ENCODE results near the gene NCAPD3. TPM values are rescaled to one million over a fixed set of nuclear protein-coding genes. Genes with fewer than 3 reads are reported as not detected.
"Not testable (repeated sequence)": the region's sequence is repeated elsewhere in the genome, so short reads cannot be mapped to it uniquely, and the experiment has no call there.

The NCAPD3 gene
- total RNA-seq, 2 experiments from 2014 or later = 94.4 to 97.2 TPM

DNA sequence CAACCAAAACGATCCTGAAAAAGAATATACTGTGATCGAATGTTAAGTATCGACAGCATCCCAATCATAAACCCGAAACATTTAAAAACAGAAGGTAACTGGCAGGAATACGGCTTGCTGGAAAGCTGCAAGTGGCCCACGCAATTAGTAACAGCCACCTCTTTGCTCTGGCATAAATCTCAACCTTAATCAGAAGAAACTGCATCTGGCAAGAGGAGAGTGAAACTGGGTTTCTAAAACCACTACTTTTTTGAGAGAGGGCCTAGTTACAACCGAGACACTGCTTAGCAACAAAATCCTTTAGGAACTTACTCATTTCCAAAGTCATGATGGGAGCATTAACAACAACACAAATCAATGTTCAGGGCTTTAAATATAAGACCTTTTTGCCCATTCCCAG lies 7.9 kb downstream of the NCAPD3 start:
- H3K9me3 Mint-ChIP-seq = no peaks in the 10 kb centered on the region
- no peaks in the 10 kb centered on the region for H3K27me3 Mint-ChIP-seq
- ChIA-PET POLR2A (interaction anchor here (0.6 to 1.2 kb wide), 2 partner anchors 9 to 40 kb away, joined by 3 to 4 read pairs; partner anchors contain the start of gene VPS26B), CTCF (no interaction called here)
- no peak overlapping the region for H3K27ac Mint-ChIP-seq
- H3K4me1 Mint-ChIP-seq = peaks cover 62% of the 10 kb centered on the region
- H3K36me3 Mint-ChIP-seq (ENCODE audit: low read depth) = peaks cover 64% of the 10 kb centered on the region
- DNase-seq = no peak
- H3K4me3 Mint-ChIP-seq = no peak overlapping the region

- POLR2A ChIA-PET = interaction anchor here (0.9 to 5.0 kb wide), 3 partner anchors 17 to 68 kb away, joined by 4 to 32 read pairs (median 5); partner anchors contain the start of genes GLB1L3, NCAPD3 and VPS26B
- peaks cover 82% of the 10 kb centered on the region for H3K36me3 Mint-ChIP-seq (ENCODE audit: low read depth)
- no peak overlapping the region for H3K27ac Mint-ChIP-seq
Observed at GRCh38 chr11:134207538-134208239, 16.1 kb downstream of the NCAPD3 start.

DNA sequence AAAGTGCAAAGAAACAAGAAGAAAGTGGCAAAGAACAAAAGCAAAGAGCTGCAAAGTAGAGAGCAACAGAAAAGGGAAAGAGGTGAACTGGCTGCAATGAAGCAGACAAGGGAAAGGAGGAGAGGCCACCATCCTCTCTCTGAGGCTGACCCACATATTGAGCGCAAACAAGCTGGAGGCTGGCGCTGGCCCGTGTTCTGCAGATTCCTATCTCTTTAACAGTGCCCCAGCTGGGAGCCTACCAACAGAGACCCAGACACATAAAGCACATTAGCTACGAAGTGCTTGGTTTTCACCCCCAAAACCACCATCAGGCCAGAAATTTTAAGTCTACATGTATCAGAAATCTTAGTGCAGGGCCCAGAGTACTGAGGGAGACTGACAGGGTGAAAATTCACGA lies 17.6 kb downstream of the NCAPD3 start:
- DNase-seq = no peak
- H3K4me1 Mint-ChIP-seq = no peaks in the 10 kb centered on the region
- no peaks in the 10 kb centered on the region for H3K27me3 Mint-ChIP-seq
- POLR2A ChIA-PET = interaction anchor here (0.7 to 5.0 kb wide), 3 partner anchors 10 to 70 kb away, joined by 3 to 32 read pairs (median 4); partner anchors contain the start of genes GLB1L3, NCAPD3 and VPS26B
- CTCF ChIA-PET = no interaction called here
- no peaks in the 10 kb centered on the region for H3K9me3 Mint-ChIP-seq
- no peak overlapping the region for H3K4me3 Mint-ChIP-seq
- H3K27ac Mint-ChIP-seq = no peak overlapping the region
- peaks cover 84% of the 10 kb centered on the region for H3K36me3 Mint-ChIP-seq (ENCODE audit: low read depth)

More at GRCh38 chr11:134207538-134208239, 16.1 kb downstream of the NCAPD3 start:
- Mint-ChIP-seq H3K9me3 (no peaks in the 10 kb centered on the region), H3K4me3 (no peak overlapping the region), H3K4me1 (peaks cover 6% of the 10 kb centered on the region), H3K27me3 (no peaks in the 10 kb centered on the region)
- CTCF ChIA-PET = interaction anchor here (0.6 to 2.7 kb wide), 27 partner anchors 9 to 173 kb away, joined by 3 to 35 read pairs (median 5); partner anchors contain the start of genes ACAD8, GLB1L3, NCAPD3 and THYN1
- DNase-seq = peak; percentile 74

DNA sequence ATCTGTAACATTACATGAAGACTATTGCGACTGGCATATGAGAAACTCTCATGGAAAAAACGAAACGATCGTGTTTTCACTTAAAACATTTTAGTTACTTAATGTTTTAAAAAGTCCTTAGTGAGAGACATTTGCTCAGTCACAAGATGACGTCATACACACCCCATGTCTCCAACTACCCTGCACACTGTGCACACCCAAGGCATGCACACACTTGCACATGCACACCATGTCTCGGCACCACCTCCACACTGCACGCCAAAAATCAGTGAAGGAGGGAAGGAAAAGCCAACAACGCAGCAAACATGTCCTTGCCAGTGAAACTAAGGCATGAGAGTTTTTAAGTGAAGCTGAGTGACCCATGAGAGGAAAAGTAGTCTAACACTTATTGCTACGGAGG lies 18.0 kb downstream of the NCAPD3 start:
- POLR2A ChIA-PET = interaction anchor here (1.8 to 5.0 kb wide), 2 partner anchors 10 to 19 kb away, joined by 4 to 32 read pairs; partner anchors contain the start of genes NCAPD3 and VPS26B
- H3K36me3 Mint-ChIP-seq (ENCODE audit: low read depth) = peaks cover 85% of the 10 kb centered on the region
- CTCF ChIA-PET = no interaction called here
- DNase-seq = no peak
- H3K4me1 Mint-ChIP-seq = no peaks in the 10 kb centered on the region
- no peaks in the 10 kb centered on the region for H3K9me3 Mint-ChIP-seq
- H3K27me3 Mint-ChIP-seq = no peaks in the 10 kb centered on the region
- no peak overlapping the region for H3K4me3 Mint-ChIP-seq
- no peak overlapping the region for H3K27ac Mint-ChIP-seq

DNA sequence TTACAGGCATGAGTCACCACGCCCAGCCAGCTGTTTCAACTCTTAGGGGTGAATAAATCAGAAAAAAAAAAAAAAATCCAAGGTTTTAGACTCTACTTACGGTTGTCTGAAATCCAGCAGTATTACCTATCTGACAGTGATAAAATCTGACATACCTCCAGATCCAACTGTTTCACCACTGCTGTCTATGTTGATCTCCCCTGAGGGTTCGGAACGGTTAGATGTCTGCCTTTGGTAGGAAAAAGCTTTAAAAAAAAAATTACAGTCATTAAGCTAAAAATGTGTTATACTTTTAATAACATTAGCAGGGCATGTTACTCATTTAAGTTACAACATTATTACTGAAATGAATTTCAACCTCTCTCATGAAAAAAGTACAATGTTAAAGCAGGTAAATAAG lies 21.1 kb downstream of the NCAPD3 start:
- no peak overlapping the region for H3K4me3 Mint-ChIP-seq
- H3K9me3 Mint-ChIP-seq = no peaks in the 10 kb centered on the region
- peaks cover 6% of the 10 kb centered on the region for H3K4me1 Mint-ChIP-seq
- H3K27ac Mint-ChIP-seq = no peak overlapping the region
- ChIA-PET CTCF (interaction anchor here (1.0 kb wide), 1 partner anchor 42 kb away, joined by 3 read pairs; no protein-coding TSS in a partner anchor), POLR2A (interaction anchor here (0.6 to 1.9 kb wide), 2 partner anchors 15 to 49 kb away, joined by 3 to 4 read pairs; no protein-coding TSS in a partner anchor)
- no peaks in the 10 kb centered on the region for H3K27me3 Mint-ChIP-seq
- peaks cover 87% of the 10 kb centered on the region for H3K36me3 Mint-ChIP-seq (ENCODE audit: low read depth)
- no peak for DNase-seq

GRCh38 chr11:134200688-134201087 lies 23.1 kb downstream of the NCAPD3 start:
- POLR2A ChIA-PET = no interaction called here
- Mint-ChIP-seq H3K27me3 (no peaks in the 10 kb centered on the region), H3K4me3 (no peak overlapping the region), H3K9me3 (no peaks in the 10 kb centered on the region), H3K36me3 (ENCODE audit: low read depth) (peaks cover 86% of the 10 kb centered on the region), H3K27ac (no peak overlapping the region), H3K4me1 (peaks cover 16% of the 10 kb centered on the region)
- CTCF ChIA-PET = interaction anchor here (1.1 kb wide), 1 partner anchor 11 kb away, joined by 3 read pairs; no protein-coding TSS in a partner anchor
- DNase-seq = no peak

DNA sequence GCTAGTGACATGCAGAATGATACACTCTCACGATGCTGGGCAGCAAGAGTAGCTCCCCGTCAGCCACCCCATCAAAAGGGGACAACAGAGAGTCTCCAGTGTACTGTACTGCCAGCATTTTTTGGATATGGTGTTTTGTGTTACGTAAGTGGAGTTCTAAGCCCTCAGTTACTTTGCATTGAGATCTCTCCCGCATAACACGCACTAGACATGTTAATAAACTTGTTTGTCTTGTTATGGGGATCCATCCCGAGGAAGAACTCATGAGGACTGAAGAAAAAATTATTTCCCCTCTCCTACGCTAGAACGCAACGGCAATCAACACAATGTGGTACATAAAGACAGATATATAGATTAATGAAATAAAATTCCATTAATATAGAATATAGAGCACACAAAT lies 24.2 kb downstream of the NCAPD3 start:
- H3K27ac Mint-ChIP-seq = no peak overlapping the region
- no peak for DNase-seq
- H3K4me3 Mint-ChIP-seq = no peak overlapping the region
- ChIA-PET POLR2A (interaction anchor here (0.6 kb wide), 1 partner anchor 13 kb away, joined by 4 read pairs; no protein-coding TSS in a partner anchor), CTCF (interaction anchor here (1.1 kb wide), 1 partner anchor 10 kb away, joined by 3 read pairs; no protein-coding TSS in a partner anchor)
- H3K4me1 Mint-ChIP-seq = peaks cover 16% of the 10 kb centered on the region
- peaks cover 84% of the 10 kb centered on the region for H3K36me3 Mint-ChIP-seq (ENCODE audit: low read depth)
- no peaks in the 10 kb centered on the region for H3K9me3 Mint-ChIP-seq
- no peaks in the 10 kb centered on the region for H3K27me3 Mint-ChIP-seq

DNA sequence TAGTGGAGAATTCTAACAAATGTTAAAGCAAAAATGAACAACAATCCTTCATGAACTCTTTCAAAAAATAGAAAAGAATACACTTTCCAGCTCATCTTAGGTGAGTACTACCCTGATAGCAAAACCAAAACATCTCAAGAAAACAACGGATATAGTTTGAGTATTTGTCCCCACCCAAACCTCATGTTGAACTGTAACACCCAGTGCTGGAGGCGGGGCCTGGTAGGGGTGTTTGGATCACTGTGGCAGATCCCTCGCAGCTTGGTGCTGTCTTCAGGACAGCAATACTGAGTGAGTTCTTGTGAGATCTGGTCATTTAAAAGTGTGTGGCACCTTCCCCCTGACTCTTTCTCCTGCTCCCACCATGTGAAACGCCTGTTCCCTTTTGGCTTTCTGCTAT lies 27.0 kb downstream of the NCAPD3 start:
- peak; percentile 46 for DNase-seq
- Mint-ChIP-seq H3K4me3 (peak overlapping the region; percentile 42), H3K4me1 (peaks cover 16% of the 10 kb centered on the region), H3K27me3 (no peaks in the 10 kb centered on the region), H3K27ac (peak overlapping the region; percentile 85), H3K36me3 (ENCODE audit: low read depth) (peaks cover 83% of the 10 kb centered on the region), H3K9me3 (no peaks in the 10 kb centered on the region)
- CTCF ChIA-PET = interaction anchor here (1.4 to 1.5 kb wide), 2 partner anchors 10 to 28 kb away, joined by 3 to 5 read pairs; partner anchors contain the start of genes NCAPD3 and VPS26B
- POLR2A ChIA-PET = interaction anchor here (0.7 to 3.2 kb wide), 4 partner anchors 9 to 71 kb away, joined by 3 to 14 read pairs (median 4); partner anchors contain the start of genes NCAPD3 and VPS26B

- not testable (repeated sequence) for H3K27ac Mint-ChIP-seq, H3K9me3 Mint-ChIP-seq, H3K4me3 Mint-ChIP-seq, H3K4me1 Mint-ChIP-seq, DNase-seq, H3K27me3 Mint-ChIP-seq
- CTCF ChIA-PET = interaction anchor here (1.2 kb wide), 1 partner anchor 19 kb away, joined by 4 read pairs; no protein-coding TSS in a partner anchor
- POLR2A ChIA-PET = interaction anchor here (1.0 to 3.2 kb wide), 4 partner anchors 9 to 37 kb away, joined by 3 to 10 read pairs (median 4); partner anchors contain the start of genes NCAPD3 and VPS26B
- H3K36me3 Mint-ChIP-seq (ENCODE audit: low read depth) = peaks cover 85% of the 10 kb centered on the region
Observed at GRCh38 chr11:134188092-134188491, 35.7 kb downstream of the NCAPD3 start.

DNA sequence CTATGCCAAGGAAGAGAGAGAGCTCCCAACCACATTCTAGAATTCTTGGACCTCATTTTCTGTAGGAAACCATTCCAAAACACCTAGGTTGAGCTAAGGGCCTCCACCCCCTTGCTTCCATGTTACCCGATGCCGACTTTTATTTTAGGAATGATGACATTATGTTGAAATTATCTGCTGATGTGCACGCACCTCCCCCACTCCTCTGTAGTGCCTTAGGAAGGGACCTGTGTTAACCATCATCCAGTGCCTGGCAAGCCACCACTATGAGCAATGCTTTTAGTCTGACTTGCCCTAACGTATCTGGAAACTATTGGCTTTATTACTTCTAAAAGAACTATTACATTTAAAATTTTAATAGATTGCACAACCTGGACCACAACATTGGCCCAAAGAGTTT lies 42.1 kb downstream of the NCAPD3 start:
- no peaks in the 10 kb centered on the region for H3K9me3 Mint-ChIP-seq
- no peak overlapping the region for H3K4me3 Mint-ChIP-seq
- ChIA-PET POLR2A (no interaction called here), CTCF (interaction anchor here (1.2 kb wide), 1 partner anchor 25 kb away, joined by 3 read pairs; no protein-coding TSS in a partner anchor)
- no peaks in the 10 kb centered on the region for H3K27me3 Mint-ChIP-seq
- H3K4me1 Mint-ChIP-seq = no peaks in the 10 kb centered on the region
- peaks cover 58% of the 10 kb centered on the region for H3K36me3 Mint-ChIP-seq (ENCODE audit: low read depth)
- no peak overlapping the region for H3K27ac Mint-ChIP-seq
- DNase-seq = no peak

DNA sequence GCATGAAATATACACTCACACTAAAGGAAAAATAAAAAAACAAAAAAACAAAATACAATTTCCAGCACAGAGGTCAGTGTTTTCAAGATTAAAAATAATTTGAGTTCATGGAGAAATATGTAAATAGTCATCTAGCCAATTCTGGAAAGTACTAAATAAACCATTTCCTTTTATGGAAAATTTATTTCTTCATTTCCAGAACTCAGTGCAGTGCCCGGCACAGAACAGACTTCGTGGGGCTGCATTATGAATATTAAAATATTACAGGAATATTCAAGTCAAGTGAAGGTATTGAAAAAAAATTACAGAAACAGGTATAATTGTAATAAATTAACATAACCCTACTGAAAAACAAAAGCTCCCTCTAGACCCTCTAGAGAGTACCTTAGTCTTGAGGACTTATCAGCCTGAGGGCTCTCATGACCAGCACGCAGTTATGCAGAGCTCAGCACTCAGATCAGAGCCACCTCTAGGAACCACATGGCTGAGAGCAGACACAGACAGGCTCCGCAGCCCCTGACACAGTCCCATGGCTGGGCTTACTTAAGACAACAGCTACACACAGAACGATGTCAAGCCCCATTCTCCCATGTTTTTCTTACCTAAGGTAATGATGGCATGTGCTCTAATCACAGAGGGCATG lies 45.6 kb downstream of the NCAPD3 start:
- CTCF ChIA-PET = interaction anchor here (0.9 kb wide), 1 partner anchor 45 kb away, joined by 3 read pairs; the partner anchor contains the start of gene NCAPD3
- POLR2A ChIA-PET = interaction anchor here (1.2 kb wide), 1 partner anchor 115 kb away, joined by 3 read pairs; no protein-coding TSS in a partner anchor
- Mint-ChIP-seq H3K27me3 (no peaks in the 10 kb centered on the region), H3K4me3 (no peak overlapping the region), H3K4me1 (no peaks in the 10 kb centered on the region), H3K9me3 (no peaks in the 10 kb centered on the region), H3K27ac (no peak overlapping the region), H3K36me3 (ENCODE audit: low read depth) (peaks cover 66% of the 10 kb centered on the region)
- DNase-seq = no peak

DNA sequence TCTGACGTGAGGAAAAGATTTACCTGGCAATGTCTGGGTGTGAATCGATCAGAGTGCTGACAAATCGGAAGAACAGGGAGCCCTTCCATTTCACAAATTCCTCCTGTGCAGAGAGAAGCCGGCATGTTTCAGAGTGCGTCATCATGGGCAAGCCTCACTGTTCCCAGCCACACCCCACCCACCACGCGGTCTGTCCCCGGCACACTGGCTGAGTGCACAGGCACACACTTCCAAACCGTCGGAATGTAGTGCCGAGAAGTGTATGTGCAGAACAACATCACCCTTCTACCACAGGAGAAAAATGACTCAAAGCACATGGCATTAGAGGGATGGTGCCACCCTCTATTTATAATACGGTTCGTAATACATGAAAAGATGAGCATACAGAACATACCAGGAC lies 47.5 kb downstream of the NCAPD3 start:
- Mint-ChIP-seq H3K27ac (no peak overlapping the region), H3K36me3 (ENCODE audit: low read depth) (peaks cover 73% of the 10 kb centered on the region), H3K9me3 (no peaks in the 10 kb centered on the region), H3K4me3 (no peak overlapping the region), H3K4me1 (no peaks in the 10 kb centered on the region), H3K27me3 (no peaks in the 10 kb centered on the region)
- no peak for DNase-seq
- ChIA-PET POLR2A (no interaction called here), CTCF (no interaction called here)

GRCh38 chr11:134173296-134173695 lies 50.5 kb downstream of the NCAPD3 start:
- Mint-ChIP-seq H3K27me3 (no peaks in the 10 kb centered on the region), H3K4me1 (no peaks in the 10 kb centered on the region), H3K4me3 (no peak overlapping the region), H3K36me3 (ENCODE audit: low read depth) (peaks cover 84% of the 10 kb centered on the region), H3K27ac (no peak overlapping the region), H3K9me3 (no peaks in the 10 kb centered on the region)
- POLR2A ChIA-PET = no interaction called here
- CTCF ChIA-PET = no interaction called here
- no peak for DNase-seq

Measured in activated CD4-positive, alpha-beta memory T cell treated with anti-CD3 and anti-CD28 coated beads, Interleukin-2, amount 10 ng/mL, durations not matched to agents 7 days and 5 days (primary cell).